Measurements from ENCODE around the gene NDUFB2. TPM values are rescaled to one million over a fixed set of nuclear protein-coding genes. Genes with fewer than 3 reads are reported as not detected.

The NDUFB2 gene
- polyA plus RNA-seq, 1 donor from 2014 or later, result 745 TPM

GRCh38 chr7:140683657-140684056 lies 12.9 kb upstream of the NDUFB2 start:
- Histone ChIP-seq H3K79me2 (replicated peaks; ENCODE audit: insufficient read depth, low read length) (no peaks in the 10 kb centered on the region), H3K9me2 (ENCODE audit: insufficient read depth, low read length) (no peaks in the 10 kb centered on the region), H2AFZ (ENCODE audit: low read depth, low read length) (no peak overlapping the region), H3K4me3 (ENCODE audit: low read length) (no peak overlapping the region), H3K9ac (ENCODE audit: low read length) (no peak overlapping the region), H3K4me2 (ENCODE audit: low read length) (no peak overlapping the region), H3K9me3 (ENCODE audit: low read length) (no peaks in the 10 kb centered on the region), H3F3A (ENCODE audit: insufficient read depth, low read length, poor library complexity, severe bottlenecking) (no peaks in the 10 kb centered on the region), H3K27me3 (ENCODE audit: insufficient read depth, low read depth, low read length) (no peaks in the 10 kb centered on the region), H3K36me3 (ENCODE audit: insufficient read depth, low read length) (no peaks in the 10 kb centered on the region), H3K27ac (ENCODE audit: low read length) (no peak overlapping the region), H4K20me1 (ENCODE audit: insufficient read depth) (no peaks in the 10 kb centered on the region)
- TF ChIP-seq EP300 (conservative IDR thresholded peaks at IDR 0.05; ENCODE audit: poor library complexity, severe bottlenecking) (no peak), EZH2 (IDR thresholded peaks at IDR 0.05; ENCODE audit: borderline replicate concordance, insufficient read depth, low read length, poor library complexity, severe bottlenecking) (no peak), RAD21 (conservative IDR thresholded peaks at IDR 0.05) (no peak), REST (IDR thresholded peaks at IDR 0.05; ENCODE audit: borderline replicate concordance) (no peak), POLR2AphosphoS5 (IDR thresholded peaks at IDR 0.05) (no peak), CTCF (IDR thresholded peaks at IDR 0.05; ENCODE audit: poor library complexity, severe bottlenecking) (no peak), MXI1 (conservative IDR thresholded peaks at IDR 0.05; ENCODE audit: poor library complexity, severe bottlenecking) (no peak), TAF1 (IDR thresholded peaks at IDR 0.05; ENCODE audit: low read depth) (no peak)

- Histone ChIP-seq H3K36me3 (ENCODE audit: insufficient read depth, low read length) (no peaks in the 10 kb centered on the region), H3K27me3 (ENCODE audit: insufficient read depth, low read depth, low read length) (no peaks in the 10 kb centered on the region), H3K79me2 (replicated peaks; ENCODE audit: insufficient read depth, low read length) (no peaks in the 10 kb centered on the region), H3K9me2 (ENCODE audit: insufficient read depth, low read length) (no peaks in the 10 kb centered on the region), H3F3A (ENCODE audit: insufficient read depth, low read length, poor library complexity, severe bottlenecking) (no peaks in the 10 kb centered on the region), H2AFZ (ENCODE audit: low read depth, low read length) (no peak overlapping the region), H3K27ac (ENCODE audit: low read length) (no peak overlapping the region), H3K9me3 (ENCODE audit: low read length) (no peaks in the 10 kb centered on the region), H3K4me2 (ENCODE audit: low read length) (no peak overlapping the region), H3K4me3 (ENCODE audit: low read length) (no peak overlapping the region), H3K9ac (ENCODE audit: low read length) (no peak overlapping the region), H4K20me1 (ENCODE audit: insufficient read depth) (no peaks in the 10 kb centered on the region)
- TF ChIP-seq RAD21 (conservative IDR thresholded peaks at IDR 0.05), result no peak
- TF ChIP-seq POLR2AphosphoS5 (IDR thresholded peaks at IDR 0.05), result no peak
- no peak for TF ChIP-seq REST (IDR thresholded peaks at IDR 0.05; ENCODE audit: borderline replicate concordance)
- TF ChIP-seq EP300 (conservative IDR thresholded peaks at IDR 0.05; ENCODE audit: poor library complexity, severe bottlenecking), result no peak
- TF ChIP-seq TAF1 (IDR thresholded peaks at IDR 0.05; ENCODE audit: low read depth), result no peak
- no peak for TF ChIP-seq CTCF (IDR thresholded peaks at IDR 0.05; ENCODE audit: poor library complexity, severe bottlenecking)
- TF ChIP-seq MXI1 (conservative IDR thresholded peaks at IDR 0.05; ENCODE audit: poor library complexity, severe bottlenecking), result no peak
- no peak for TF ChIP-seq SMC3 (conservative IDR thresholded peaks at IDR 0.05; ENCODE audit: poor library complexity)
- TF ChIP-seq EZH2 (IDR thresholded peaks at IDR 0.05; ENCODE audit: borderline replicate concordance, insufficient read depth, low read length, poor library complexity, severe bottlenecking), result no peak
Measured at GRCh38 chr7:140684066-140684950, 12.2 kb upstream of the NDUFB2 start.

Data from neural cell (in vitro differentiated cells).